Panc1 (cell line): ENCODE measurements around the gene SLIT3. TPM values are rescaled to one million over a fixed set of nuclear protein-coding genes. Genes with fewer than 3 reads are reported as not detected.

ENCODE experiments used
- ATAC-seq: fragments of 200-7000 bp; cut with Tn5 transposase; 2 replicates; pipeline ENCODE4 v1.9.1; 2020; ENCODE audit warnings: mild to moderate bottlenecking, moderate library complexity
- BruUV-seq: library from RNA; stranded (reverse); fragments of 400-500 nt; replicated peaks from 2 replicates; lab custom pipeline; 2021; lab: Mats Ljungman, UMichigan
- CTCF ChIA-PET: fragments of 300-600 bp; sonication (Branson Sonifier 250); formaldehyde crosslinking; loops from one replicate; lab custom pipeline; 2022; ENCODE audit warnings: antibody characterized with exemption; lab: Charles Lee
- POLR2A ChIA-PET: fragments of 300-600 bp; sonication (Branson Sonifier 250); formaldehyde crosslinking; loops from one replicate; lab custom pipeline; 2022; ENCODE audit warnings: antibody characterized with exemption; lab: Charles Lee
- DNase-seq: peaks from one replicate; pipeline ENCODE4 v3.0.0-alpha.2; 2010; ENCODE audit warnings: low read depth, low spot score
- H3K27ac ChIP-seq: 2 replicates; pipeline ENCODE4 v1.5.1; 2011; ENCODE audit warnings: mild to moderate bottlenecking, low read length, inconsistent platforms
- H3K27me3 ChIP-seq: fragments of 200-500 bp; sonication (Bioruptor generic); 2 replicates; pipeline ENCODE4 v1.6.0; 2014; ENCODE audit warnings: low read length, inconsistent platforms; ENCODE audit not compliant: control insufficient read depth, insufficient read depth
- H3K36me3 ChIP-seq: fragments of 200-500 bp; sonication (Bioruptor generic); 2 replicates; pipeline ENCODE4 v1.5.1; 2014; ENCODE audit warnings: inconsistent platforms, mild to moderate bottlenecking, low read length, moderate library complexity; ENCODE audit not compliant: control insufficient read depth, insufficient read depth
- H3K4me1 ChIP-seq: 2 replicates; pipeline ENCODE4 v1.5.1; 2011; ENCODE audit warnings: inconsistent platforms, mild to moderate bottlenecking, low read length, moderate library complexity; ENCODE audit not compliant: control insufficient read depth, insufficient read depth
- H3K4me3 ChIP-seq, 2 experiments: 2 replicates each; pipeline ENCODE4 v1.5.1; 2011 to 2012; ENCODE audit warnings: low read depth in 2 of 2, low read length in 2 of 2, mild to moderate bottlenecking in 2 of 2, inconsistent platforms in 1 of 2, moderate library complexity in 1 of 2
- H3K9me3 ChIP-seq: fragments of 200-500 bp; sonication (Bioruptor generic); 2 replicates; pipeline ENCODE4 v1.5.1; 2014; ENCODE audit warnings: low read depth, mild to moderate bottlenecking, inconsistent platforms, low read length, moderate library complexity; ENCODE audit not compliant: control insufficient read depth, insufficient read depth
- CTCF ChIP-seq: fragments of 450-650 bp; IDR thresholded peaks from 2 replicates; pipeline ENCODE4 v1.5.1; 2017; ENCODE audit warnings: mild to moderate bottlenecking
- POLR2AphosphoS5 ChIP-seq: IDR thresholded peaks from 2 replicates; pipeline ENCODE4 v1.6.1; 2012; ENCODE audit warnings: mild to moderate bottlenecking, low read depth, low read length, moderate library complexity
- REST ChIP-seq, 2 experiments: IDR thresholded peaks; 2 replicates each; pipeline ENCODE4 v1.6.1; 2011 to 2012; ENCODE audit warnings: low read depth in 2 of 2, control low read depth in 1 of 2, low read length in 1 of 2, mild to moderate bottlenecking in 1 of 2, moderate library complexity in 1 of 2; ENCODE audit not compliant: insufficient read depth in 1 of 2
- SIN3A ChIP-seq: IDR thresholded peaks from 2 replicates; pipeline ENCODE4 v1.6.1; 2012; ENCODE audit warnings: low read depth, mild to moderate bottlenecking, low read length, moderate library complexity, borderline replicate concordance; ENCODE audit not compliant: insufficient read depth
- TCF7L2 ChIP-seq: IDR thresholded peaks from 2 replicates; pipeline ENCODE4 v1.6.1; 2011; ENCODE audit warnings: mild to moderate bottlenecking, low read depth, low read length, inconsistent platforms
- in situ Hi-C: cut with HindIII; loops from 2 replicates; pipeline ENCODE4 v1.10.0; 2016; ENCODE audit warnings: low sequenced_read_pairs, low pct_unique_long_range_greater_than_20kb
- intact Hi-C: fragments of 100-400 bp; cut with micrococcal nuclease; formaldehyde crosslinking; loops from one replicate; pipeline ENCODE4 v1.10.0; 2022; ENCODE audit not compliant: unreplicated experiment
- total RNA-seq: library from RNA; stranded (reverse); gene quantifications from one replicate; pipeline ENCODE4 v1.2.1, GENCODE V29; 2021; ENCODE audit not compliant: unreplicated experiment

SLIT3 gene
- total RNA-seq, 1 experiment from 2014 or later: 26.4 TPM

- Histone ChIP-seq H3K27ac (no peak overlapping the region), H3K27me3 (no peaks in the 10 kb centered on the region), H3K4me1 (no peaks in the 10 kb centered on the region), H3K4me3 (no peak overlapping the region), H3K9me3 (no peaks in the 10 kb centered on the region), H3K36me3 (no peaks in the 10 kb centered on the region)
- ATAC-seq (no peak), DNase-seq (no peak)
- in situ Hi-C loops (no loop called here), intact Hi-C loops (no loop called here)
- ChIA-PET POLR2A (no interaction called here), CTCF (no interaction called here)
- no TSS peak for BruUV-seq
- TF ChIP-seq REST (IDR thresholded peaks at IDR 0.05; ENCODE audit: insufficient read depth in 1 of 2, low read depth in 2 of 2, low read length in 1 of 2) (no peak), TCF7L2 (no peak), CTCF (no peak), SIN3A (no peak), POLR2AphosphoS5 (no peak)
Measured at GRCh38 chr5:168696611-168697010, 604.3 kb downstream of the SLIT3 start.

GRCh38 chr5:168695301-168695835, 605.6 kb downstream of the SLIT3 start:
- ATAC-seq: no peak
- Histone ChIP-seq H3K4me1 (no peaks in the 10 kb centered on the region), H3K27me3 (no peaks in the 10 kb centered on the region), H3K36me3 (no peaks in the 10 kb centered on the region), H3K4me3 (no peak overlapping the region), H3K27ac (no peak overlapping the region), H3K9me3 (no peaks in the 10 kb centered on the region)
- ChIA-PET POLR2A (no interaction called here), CTCF (no interaction called here)
- BruUV-seq: no TSS peak
- intact Hi-C loops: no loop called here
- DNase-seq: no peak
- in situ Hi-C loops: no loop called here
- TF ChIP-seq POLR2AphosphoS5: no peak

- Histone ChIP-seq H3K4me3 (no peak overlapping the region), H3K36me3 (no peaks in the 10 kb centered on the region), H3K27ac (no peak overlapping the region), H3K9me3 (no peaks in the 10 kb centered on the region), H3K27me3 (no peaks in the 10 kb centered on the region), H3K4me1 (no peaks in the 10 kb centered on the region)
- CTCF ChIA-PET: no interaction called here
- BruUV-seq: no TSS peak
- no peak for ATAC-seq
- POLR2A ChIA-PET: no interaction called here
- intact Hi-C loops: no loop called here
- no peak for DNase-seq
- TF ChIP-seq REST (IDR thresholded peaks at IDR 0.05; ENCODE audit: insufficient read depth in 1 of 2, low read depth in 2 of 2, low read length in 1 of 2) (no peak), CTCF (no peak), TCF7L2 (no peak), SIN3A (no peak), POLR2AphosphoS5 (no peak)
- in situ Hi-C loops: no loop called here
Measured at GRCh38 chr5:168694289-168694688, 606.6 kb downstream of the SLIT3 start.
